ENCODE data around the gene ACSL4.
A peak's percentile ranks its signal among the peaks of the same experiment; 100 is the strongest.
"Not testable (repeated sequence)": the region's sequence is repeated elsewhere in the genome, so short reads cannot be mapped to it uniquely, and the experiment has no call there.

The ACSL4 gene
- 36.9 to 45.5 (median 40.4) reads per million in 4 donors for total RNA-seq

GRCh38 chrX:109732807-109733612, at the start of gene ACSL4:
Gene ACSL4, minus strand, starts transcription at chrX:109733257. Its CDS starts 49,894 bp downstream, at chrX:109683363.
- DNase-seq, result peak; percentile 75 to 88 (median 80)

- no peak for DNase-seq
These were observed 44.7 kb upstream of the ACSL4 start for GRCh38 chrX:109777749-109778148.

- no peak for DNase-seq
These were observed 43.9 kb upstream of the ACSL4 start for GRCh38 chrX:109776986-109777385.

- no peak for DNase-seq
These were observed 43.4 kb upstream of the ACSL4 start for GRCh38 chrX:109776432-109776831.

- DNase-seq, result no peak
These were observed 42.3 kb upstream of the ACSL4 start for GRCh38 chrX:109775386-109775785.

GRCh38 chrX:109774706-109775105, 41.6 kb upstream of the ACSL4 start:
- DNase-seq, result peak in 1 of 5 donors; percentile 12

GRCh38 chrX:109774136-109774535, 41.1 kb upstream of the ACSL4 start:
- no peak for DNase-seq

- DNase-seq, result no peak
These were observed 40.3 kb upstream of the ACSL4 start for GRCh38 chrX:109773374-109773773.

- DNase-seq, result no peak
These were observed 37.7 kb upstream of the ACSL4 start for GRCh38 chrX:109770780-109771179.

- no peak for DNase-seq
These were observed 27.8 kb upstream of the ACSL4 start for GRCh38 chrX:109760922-109761250.

GRCh38 chrX:109760209-109760921, 27.3 kb upstream of the ACSL4 start:
- DNase-seq, result no peak

- no peak for DNase-seq
These were observed 20.2 kb upstream of the ACSL4 start for GRCh38 chrX:109753256-109753655.

- no peak for DNase-seq
These were observed 18.6 kb upstream of the ACSL4 start for GRCh38 chrX:109751698-109752097.

- DNase-seq, result no peak
These were observed 16.1 kb upstream of the ACSL4 start for GRCh38 chrX:109749207-109749606.

GRCh38 chrX:109747681-109748080, 14.6 kb upstream of the ACSL4 start:
- no peak for DNase-seq

GRCh38 chrX:109742722-109743121, 9.7 kb upstream of the ACSL4 start:
- no peak for DNase-seq

GRCh38 chrX:109740896-109741295, 7.8 kb upstream of the ACSL4 start:
- not testable (repeated sequence) for DNase-seq

GRCh38 chrX:109740433-109740809, 7.4 kb upstream of the ACSL4 start:
- DNase-seq, result no peak

GRCh38 chrX:109739625-109740432, 6.8 kb upstream of the ACSL4 start:
- no peak for DNase-seq

- DNase-seq, result no peak
These were observed 2.2 kb upstream of the ACSL4 start for GRCh38 chrX:109735202-109735744.

- DNase-seq, result no peak
These were observed 591 bp upstream of the ACSL4 start for GRCh38 chrX:109733613-109734083.

GRCh38 chrX:109732017-109732801, 848 bp downstream of the ACSL4 start:
- DNase-seq, result peak in 2 of 5 donors; percentile 11 to 27

All from T-helper 1 cell (primary cell).